ENCODE measurements around the gene DDX56.
"Not testable (repeated sequence)": the region's sequence is repeated elsewhere in the genome, so short reads cannot be mapped to it uniquely, and the experiment has no call there.

The DDX56 gene

GRCh38 chr7:44564606-44565005, 9.1 kb downstream of the DDX56 start:
- no peak for DNase-seq

- DNase-seq = no peak
These were observed 10.5 kb downstream of the DDX56 start for GRCh38 chr7:44563171-44563679.

DNA sequence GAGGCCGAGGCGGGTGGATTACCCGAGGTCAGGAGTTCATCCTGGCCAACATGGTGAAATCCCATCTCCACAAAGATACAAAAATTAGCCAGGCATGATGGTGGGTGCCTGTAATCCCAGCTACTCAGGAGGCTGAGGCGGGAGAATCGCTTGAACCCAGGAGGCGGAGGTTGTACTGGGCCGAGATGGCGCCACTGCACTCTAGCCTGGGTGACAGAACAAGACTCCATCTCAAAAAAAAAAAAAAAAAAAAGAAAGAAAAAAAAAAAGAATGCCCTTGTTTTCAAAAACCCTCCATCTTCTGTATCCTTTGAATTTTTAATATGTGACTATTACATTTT, 11.1 kb downstream of the DDX56 start:
- DNase-seq = not testable (repeated sequence)

DNA sequence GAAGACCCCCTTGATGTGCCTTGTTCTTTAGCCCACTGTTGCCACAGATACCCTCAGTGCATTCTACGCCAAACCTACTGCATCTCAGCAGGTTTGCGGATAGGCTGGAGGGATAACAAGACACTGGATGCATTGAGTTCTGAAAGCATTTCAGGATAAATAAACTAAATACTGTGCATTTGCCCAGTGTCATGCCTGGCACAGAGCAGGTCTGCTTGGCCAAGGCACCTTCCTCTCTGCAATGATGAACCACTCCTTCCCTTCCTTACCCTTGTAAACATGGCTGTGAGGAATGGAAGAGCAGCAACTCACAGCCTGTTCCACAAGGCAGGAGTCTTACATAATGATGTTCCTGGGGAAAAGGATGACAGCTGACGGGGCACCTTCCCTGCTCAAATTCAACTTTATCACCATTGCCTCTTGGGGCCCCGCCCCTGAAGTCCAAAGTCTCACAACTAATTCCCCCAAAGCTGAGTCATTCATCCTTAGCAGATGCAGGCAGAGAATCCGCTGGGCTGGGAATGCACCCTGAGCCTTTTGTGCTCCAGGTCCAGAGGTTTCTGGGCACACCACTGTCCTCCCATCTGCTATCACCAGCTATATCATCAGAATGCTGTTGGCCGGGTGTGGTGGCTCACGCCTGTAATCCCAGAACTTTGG, 11.6 kb downstream of the DDX56 start:
- no peak for DNase-seq

DNA sequence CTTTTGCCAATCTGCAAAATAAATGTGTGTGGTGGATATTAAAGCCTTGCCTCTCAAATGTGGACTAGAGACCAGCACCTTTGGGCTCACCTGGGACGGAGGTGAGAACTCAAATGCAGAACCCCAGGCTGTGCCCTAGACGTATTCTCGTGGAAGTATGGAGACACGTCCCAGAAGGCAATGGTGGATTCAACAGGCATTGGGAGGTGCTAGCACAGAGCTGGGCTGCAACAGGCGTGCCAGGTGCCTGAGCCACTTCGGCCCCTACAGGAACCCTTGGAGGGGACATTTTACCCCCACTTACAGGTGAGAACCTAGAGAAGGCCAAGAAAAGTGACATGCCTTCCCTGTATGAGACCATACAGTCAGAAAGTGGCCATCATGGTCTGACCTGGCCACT, 12.2 kb downstream of the DDX56 start:
- no peak for DNase-seq

- DNase-seq = no peak
These were observed 14.2 kb downstream of the DDX56 start for GRCh38 chr7:44559485-44559884.

DNA sequence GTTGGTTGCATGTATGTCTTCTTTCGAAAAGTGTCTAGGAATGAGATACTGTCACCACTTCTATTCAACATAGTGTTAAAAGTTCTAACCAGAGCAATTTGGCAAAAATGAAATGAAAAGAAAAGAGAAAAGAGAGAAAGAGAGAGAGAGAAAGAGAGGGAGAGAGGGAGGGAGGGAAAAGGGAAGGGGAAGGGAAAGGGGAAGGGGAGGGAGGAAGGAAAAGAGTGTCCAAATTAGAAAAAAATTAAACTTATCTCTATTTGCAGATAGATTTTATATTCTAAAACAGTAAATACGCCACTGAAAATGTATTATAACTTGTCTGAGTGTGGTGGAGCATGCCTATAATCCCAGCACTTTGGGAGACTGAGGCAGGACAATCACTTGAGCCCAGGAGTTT, 16.2 kb downstream of the DDX56 start:
- no peak for DNase-seq

DNA sequence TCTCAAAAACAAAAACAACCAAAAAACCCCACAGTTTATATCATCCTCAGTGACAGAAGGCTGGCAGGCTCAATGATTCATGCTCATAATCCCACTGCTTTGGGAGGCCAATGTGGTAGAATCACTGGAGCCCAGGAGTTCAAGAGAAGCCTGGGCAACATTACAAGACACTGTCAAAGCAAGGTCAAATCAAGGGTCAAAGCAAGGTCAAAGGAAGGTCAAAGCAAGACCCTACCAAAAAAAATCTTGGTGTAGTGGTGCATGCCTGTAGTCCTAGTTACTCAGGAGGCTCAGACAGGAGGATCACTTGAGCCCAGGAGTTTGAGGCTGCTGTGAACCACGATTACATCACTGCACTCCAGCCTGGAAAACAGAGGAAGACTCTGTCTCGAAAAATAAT, 18.4 kb downstream of the DDX56 start:
- no peak for DNase-seq

- not testable (repeated sequence) for DNase-seq
These were observed 21.2 kb downstream of the DDX56 start for GRCh38 chr7:44552473-44553005.

GRCh38 chr7:44549457-44549856, 24.3 kb downstream of the DDX56 start:
- DNase-seq = no peak

DNA sequence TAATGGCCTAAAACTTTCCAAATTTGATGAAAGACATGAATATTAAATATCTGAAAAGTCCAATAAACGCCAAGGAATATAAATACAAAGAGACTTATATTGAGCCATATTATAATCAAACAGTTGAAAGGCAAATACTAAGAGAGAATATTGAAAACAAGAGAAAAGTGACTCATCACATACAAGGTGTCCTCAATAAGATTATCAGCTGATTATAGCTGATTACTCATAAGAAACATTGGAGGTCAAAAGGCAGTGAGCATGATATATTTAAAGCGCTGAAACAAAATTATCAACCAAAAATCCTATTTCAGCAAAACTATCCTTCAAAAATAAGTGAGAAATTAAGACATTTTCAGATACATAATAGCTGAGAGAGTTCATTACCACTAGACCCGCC, 24.8 kb downstream of the DDX56 start:
- no peak for DNase-seq

DNA sequence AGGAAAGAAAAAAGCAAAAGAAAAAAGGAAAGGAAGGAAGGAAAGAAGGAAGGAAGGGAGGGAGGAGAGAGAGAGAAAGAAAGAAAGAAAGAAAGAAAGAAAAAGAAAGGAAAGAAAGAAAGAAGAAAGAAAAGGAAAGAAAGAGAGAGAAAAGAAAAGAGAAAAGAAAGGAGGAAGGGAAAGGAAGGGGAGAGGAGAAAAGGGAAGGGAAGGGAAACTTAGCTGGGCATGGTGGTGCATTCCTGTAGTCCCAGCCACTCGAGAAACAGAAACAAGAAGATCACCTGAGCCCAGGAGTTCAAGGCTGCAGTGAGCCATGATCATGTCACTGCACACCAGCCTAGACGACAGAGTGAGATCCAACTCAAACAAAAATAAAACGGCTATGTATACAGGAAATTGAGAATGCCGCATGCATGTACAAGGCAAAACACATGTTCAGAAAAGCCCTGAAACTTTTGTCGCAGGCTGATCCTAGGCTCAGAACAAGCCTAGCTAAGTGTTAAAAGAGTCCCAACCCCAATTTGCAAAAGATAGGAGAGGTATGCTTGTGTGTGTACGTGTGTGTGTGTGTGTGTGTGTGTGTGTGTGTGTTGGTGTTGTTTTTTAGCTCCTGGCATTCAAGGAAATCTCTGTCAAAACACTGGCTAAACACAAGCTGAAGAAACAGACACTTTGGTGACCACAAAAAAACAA, 26.0 kb downstream of the DDX56 start:
- no peak for DNase-seq

GRCh38 chr7:44541876-44542610, 31.7 kb downstream of the DDX56 start:
- no peak for DNase-seq

- no peak for DNase-seq
These were observed 32.5 kb downstream of the DDX56 start, which contains the start of gene NPC1L1 for GRCh38 chr7:44541028-44541869. Gene NPC1L1 (minus strand): TSS chr7:44541330. CDS start chr7:44541259, 71 bp downstream.

- no peak for DNase-seq
These were observed 33.1 kb downstream of the DDX56 start for GRCh38 chr7:44540592-44541027.

DNA sequence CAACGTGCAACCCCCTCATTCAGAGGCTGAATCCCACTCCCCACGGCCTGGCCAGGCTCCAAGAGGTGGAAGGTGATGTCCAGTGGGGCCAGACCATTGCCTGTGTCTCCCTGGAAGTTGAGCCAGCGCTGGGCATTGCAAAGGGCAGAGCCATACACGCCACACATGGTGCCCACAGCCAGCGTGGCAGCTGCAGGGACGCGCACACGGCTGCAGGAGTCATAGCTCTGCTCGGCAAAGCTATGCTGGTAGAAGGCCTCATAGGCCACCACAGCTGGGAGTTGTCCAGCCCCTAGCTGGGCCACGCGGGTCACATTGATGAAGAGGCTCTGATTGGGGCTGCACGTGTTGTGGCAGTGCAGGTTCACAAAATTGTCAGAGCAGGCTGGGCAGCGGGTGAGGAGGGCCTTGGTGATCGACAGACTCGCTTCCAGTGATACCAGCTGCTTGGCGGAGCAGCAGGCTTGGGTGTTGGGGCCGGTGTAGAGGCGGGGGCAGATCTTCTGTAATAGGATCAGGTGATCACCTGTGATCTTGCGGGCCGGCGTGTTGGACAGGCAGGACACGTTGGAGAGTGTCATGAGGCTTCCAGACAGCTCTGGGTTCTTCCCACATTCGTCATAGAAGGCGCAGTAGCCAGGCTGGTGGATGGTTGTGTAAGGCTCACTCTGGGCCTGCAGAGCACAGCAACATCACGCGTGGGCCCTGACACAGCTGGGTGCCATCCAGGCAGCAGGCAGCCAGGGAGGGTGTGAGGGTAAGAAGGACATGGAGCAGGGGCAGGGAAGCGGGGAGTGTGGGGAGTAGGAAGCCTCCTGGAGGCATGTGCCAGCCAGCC, 33.8 kb downstream of the DDX56 start:
- no peak for DNase-seq

DNA sequence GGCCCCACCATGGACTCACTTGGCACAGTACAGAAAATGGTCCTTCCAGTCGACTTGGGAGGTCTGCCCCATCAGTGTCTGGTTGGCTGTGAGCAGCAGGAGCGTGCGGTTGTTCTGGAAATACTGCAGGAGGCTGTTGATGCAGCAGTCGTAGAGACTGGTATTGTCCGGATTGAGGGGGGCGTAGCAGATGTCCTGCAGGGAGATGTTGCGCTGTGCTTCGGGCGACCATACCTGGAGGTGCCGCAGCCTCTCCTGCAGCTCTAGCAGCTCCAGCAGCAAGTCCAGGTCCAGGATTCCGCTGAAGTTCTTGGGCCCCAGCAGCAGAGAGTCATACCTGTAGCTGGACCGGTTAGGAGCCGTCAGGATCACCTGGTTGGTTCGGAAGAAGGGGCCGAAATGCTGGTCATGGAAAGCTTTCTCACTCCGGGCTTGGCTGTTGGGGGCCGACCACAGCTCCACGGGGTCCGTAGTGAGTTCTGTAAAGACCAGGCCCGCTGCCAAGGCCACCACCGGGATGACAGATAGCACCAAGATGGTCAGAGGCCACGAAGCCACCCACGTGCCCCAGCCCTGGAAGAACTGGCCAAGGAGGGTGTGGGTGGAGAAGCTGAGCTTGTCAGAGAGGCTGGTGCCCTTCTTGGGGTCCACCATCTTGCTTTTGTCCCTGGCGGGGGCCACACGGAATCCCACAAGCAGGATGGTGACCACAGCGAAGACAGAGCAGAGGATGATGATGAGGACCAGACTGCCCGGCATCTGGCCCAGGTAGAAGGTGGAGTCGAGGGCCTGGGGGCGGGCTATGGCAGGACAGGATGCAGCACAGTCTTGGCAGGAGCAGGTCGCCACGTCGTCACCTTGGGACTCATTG, 34.7 kb downstream of the DDX56 start:
- DNase-seq = no peak

GRCh38 chr7:44538093-44538797, 35.5 kb downstream of the DDX56 start:
- no peak for DNase-seq

DNA sequence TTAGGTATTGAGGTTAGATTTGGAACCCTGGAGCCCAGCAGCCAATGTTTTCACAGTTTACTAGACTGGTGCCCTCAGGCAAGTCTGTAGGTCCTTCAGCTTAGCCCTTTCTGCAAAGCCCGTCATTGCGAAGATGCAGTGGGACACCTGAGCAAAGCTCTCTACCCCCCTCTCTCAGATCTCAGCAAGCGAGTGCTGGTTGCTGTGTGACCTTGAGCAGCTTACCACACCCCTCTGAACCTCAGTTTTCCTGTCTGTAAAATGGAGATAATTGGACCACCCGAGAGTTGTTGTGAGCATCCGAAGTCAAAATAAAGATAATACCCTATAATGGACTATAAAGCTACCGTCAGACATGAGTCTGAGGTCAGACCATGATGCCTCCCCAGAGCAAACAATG, 36.3 kb downstream of the DDX56 start:
- no peak for DNase-seq
